Smooth muscle cell (in vitro differentiated cells): ENCODE measurements around the gene SPINT3. TPM values are rescaled to one million over a fixed set of nuclear protein-coding genes. Genes with fewer than 3 reads are reported as not detected.
"Not testable (repeated sequence)": the region's sequence is repeated elsewhere in the genome, so short reads cannot be mapped to it uniquely, and the experiment has no call there.

Source experiments
- DNase-seq: peaks from one replicate; lab custom pipeline; 2025; ENCODE audit not compliant: unreplicated experiment; lab: John Stamatoyannopoulos, UW
- H2AFZ ChIP-seq: fragments of 200-600 bp; sonication (generic); 2 replicates; pipeline ENCODE4 v1.6.0; 2016; ENCODE audit warnings: antibody characterized with exemption, low read depth, mild to moderate bottlenecking
- H3F3A ChIP-seq: fragments of 200-600 bp; sonication (generic); 2 replicates; pipeline ENCODE4 v1.6.0; 2017; ENCODE audit warnings: antibody characterized with exemption, low read depth
- H3K27ac ChIP-seq: fragments of 200-600 bp; sonication (generic); 2 replicates; pipeline ENCODE4 v1.5.1; 2016; ENCODE audit warnings: low read depth, mild to moderate bottlenecking
- H3K27me3 ChIP-seq: fragments of 200-600 bp; sonication (generic); 2 replicates; pipeline ENCODE4 v1.6.1; 2016; ENCODE audit warnings: low read depth, mild to moderate bottlenecking
- H3K36me3 ChIP-seq: fragments of 200-600 bp; sonication (generic); 2 replicates; pipeline ENCODE4 v1.5.1; 2016; ENCODE audit warnings: low read depth
- H3K4me1 ChIP-seq: fragments of 200-600 bp; sonication (generic); 2 replicates; pipeline ENCODE4 v1.5.1; 2016; ENCODE audit warnings: low read depth
- H3K4me2 ChIP-seq: fragments of 200-600 bp; sonication (generic); 2 replicates; pipeline ENCODE4 v1.6.0; 2016; ENCODE audit warnings: mild to moderate bottlenecking
- H3K4me3 ChIP-seq: fragments of 200-600 bp; sonication (generic); 2 replicates; pipeline ENCODE4 v1.5.1; 2016; ENCODE audit warnings: mild to moderate bottlenecking
- H3K79me2 ChIP-seq: fragments of 200-600 bp; sonication (generic); 2 replicates; pipeline ENCODE4 v1.6.0; 2016; ENCODE audit warnings: low read depth, mild to moderate bottlenecking
- H3K9ac ChIP-seq: fragments of 200-600 bp; sonication (generic); 2 replicates; pipeline ENCODE4 v1.6.0; 2016; ENCODE audit warnings: low read depth
- H3K9me3 ChIP-seq: fragments of 200-600 bp; sonication (generic); replicated peaks from 2 replicates; pipeline ENCODE4 v1.5.1; 2016; ENCODE audit warnings: low read depth
- H4K20me1 ChIP-seq: fragments of 200-600 bp; sonication (generic); 2 replicates; pipeline ENCODE4 v1.6.0; 2016; ENCODE audit warnings: low read depth
- WGBS: methylation state at CpG from one replicate; pipeline ENCODE4 v1.1.7; 2016; ENCODE audit warnings: low lambda C conversion rate; 5-methylcytosine and 5-hydroxymethylcytosine counted together
- polyA plus RNA-seq: library from polyadenylated mRNA; unstranded; fragments of >200 nt; fragmentation: Nextera tagmentation; extraction: Ambion mirVana; gene quantifications from 2 replicates; pipeline ENCODE4 v1.2.1, GENCODE V29; 2016
- total RNA-seq: library from RNA; depleted of rRNA; stranded (reverse); fragments of >200 nt; gene quantifications from 2 replicates; pipeline ENCODE4 v1.2.3, GENCODE V29; 2014
- TF ChIP-seq, protein P1 (sequence below): fragments of 200-600 bp; sonication (generic); IDR thresholded peaks from 2 replicates; pipeline ENCODE4 v1.5.1; 2017; ENCODE audit warnings: borderline replicate concordance, mild to moderate bottlenecking, antibody characterized with exemption; ENCODE audit not compliant: insufficient read depth, poor library complexity, severe bottlenecking

The SPINT3 gene
- total and polyA plus RNA-seq, 2 experiments from 2014 or later, result not detected

DNA sequence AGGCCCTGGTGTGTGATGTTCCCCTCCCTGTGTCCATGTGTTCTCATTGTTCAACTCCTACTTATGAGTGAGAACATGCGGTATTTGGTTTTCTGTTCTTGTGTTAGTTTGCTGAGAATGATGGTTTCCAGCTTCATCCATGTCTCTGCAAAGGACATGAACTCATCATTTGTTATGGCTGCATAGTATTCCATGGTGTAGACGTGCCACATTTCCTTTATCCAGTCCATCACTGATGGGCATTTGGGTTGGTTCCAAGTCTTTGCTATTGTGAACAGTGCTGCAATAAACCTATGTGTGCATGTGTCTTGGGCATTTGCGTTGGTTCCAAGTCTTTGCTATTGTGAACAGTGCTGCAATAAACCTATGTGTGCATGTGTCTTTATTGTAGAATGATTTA is 43.1 kb downstream of the SPINT3 start:
- H3K36me3 ChIP-seq, H3K79me2 ChIP-seq, H4K20me1 ChIP-seq, H3K27ac ChIP-seq, H3F3A ChIP-seq, H3K4me3 ChIP-seq, H3K4me2 ChIP-seq, DNase-seq, H2AFZ ChIP-seq, H3K9ac ChIP-seq, H3K9me3 ChIP-seq: not testable (repeated sequence)
- H3K4me1 ChIP-seq, result peaks cover 10% of the 10 kb centered on the region
- WGBS, result 93% methylated on average over 3 of the region's 3 CpGs
- H3K27me3 ChIP-seq, result peaks cover 16% of the 10 kb centered on the region

DNA sequence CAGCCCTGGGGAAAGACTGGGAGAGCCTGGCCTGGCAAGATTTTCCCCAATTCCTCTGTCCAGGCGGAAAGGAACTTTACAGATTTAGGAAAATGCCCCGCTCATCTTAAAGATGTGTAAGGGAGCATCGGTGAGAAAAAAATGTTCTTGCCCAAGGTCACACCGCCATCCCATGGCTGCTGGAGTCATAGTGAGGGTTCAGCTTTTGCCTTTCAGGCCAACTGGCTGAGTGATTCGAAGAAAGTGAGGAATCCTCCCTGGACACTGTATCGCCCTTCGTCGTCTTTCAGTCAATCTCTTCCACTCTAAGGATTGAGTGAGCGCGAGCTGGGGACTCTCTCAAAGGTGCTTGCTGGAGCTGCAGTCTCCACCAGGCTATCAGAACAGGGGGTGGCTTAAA is 44.5 kb downstream of the SPINT3 start:
- Histone ChIP-seq H2AFZ (peak overlapping the region; percentile 86), H3K9ac (peak overlapping the region; percentile 35), H3K27ac (no peak overlapping the region), H3K36me3 (no peaks in the 10 kb centered on the region), H3K4me1 (peaks cover 10% of the 10 kb centered on the region), H3K79me2 (no peaks in the 10 kb centered on the region), H4K20me1 (no peaks in the 10 kb centered on the region), H3K4me2 (peak overlapping the region; percentile 87), H3F3A (no peaks in the 10 kb centered on the region), H3K9me3 (no peaks in the 10 kb centered on the region), H3K27me3 (peaks cover 23% of the 10 kb centered on the region), H3K4me3 (peak overlapping the region; percentile 63)
- TF ChIP-seq, protein P1, sequence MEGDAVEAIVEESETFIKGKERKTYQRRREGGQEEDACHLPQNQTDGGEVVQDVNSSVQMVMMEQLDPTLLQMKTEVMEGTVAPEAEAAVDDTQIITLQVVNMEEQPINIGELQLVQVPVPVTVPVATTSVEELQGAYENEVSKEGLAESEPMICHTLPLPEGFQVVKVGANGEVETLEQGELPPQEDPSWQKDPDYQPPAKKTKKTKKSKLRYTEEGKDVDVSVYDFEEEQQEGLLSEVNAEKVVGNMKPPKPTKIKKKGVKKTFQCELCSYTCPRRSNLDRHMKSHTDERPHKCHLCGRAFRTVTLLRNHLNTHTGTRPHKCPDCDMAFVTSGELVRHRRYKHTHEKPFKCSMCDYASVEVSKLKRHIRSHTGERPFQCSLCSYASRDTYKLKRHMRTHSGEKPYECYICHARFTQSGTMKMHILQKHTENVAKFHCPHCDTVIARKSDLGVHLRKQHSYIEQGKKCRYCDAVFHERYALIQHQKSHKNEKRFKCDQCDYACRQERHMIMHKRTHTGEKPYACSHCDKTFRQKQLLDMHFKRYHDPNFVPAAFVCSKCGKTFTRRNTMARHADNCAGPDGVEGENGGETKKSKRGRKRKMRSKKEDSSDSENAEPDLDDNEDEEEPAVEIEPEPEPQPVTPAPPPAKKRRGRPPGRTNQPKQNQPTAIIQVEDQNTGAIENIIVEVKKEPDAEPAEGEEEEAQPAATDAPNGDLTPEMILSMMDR, result no peak
- WGBS, result 43% methylated on average over 10 of the region's 10 CpGs
- DNase-seq, result no peak

DNA sequence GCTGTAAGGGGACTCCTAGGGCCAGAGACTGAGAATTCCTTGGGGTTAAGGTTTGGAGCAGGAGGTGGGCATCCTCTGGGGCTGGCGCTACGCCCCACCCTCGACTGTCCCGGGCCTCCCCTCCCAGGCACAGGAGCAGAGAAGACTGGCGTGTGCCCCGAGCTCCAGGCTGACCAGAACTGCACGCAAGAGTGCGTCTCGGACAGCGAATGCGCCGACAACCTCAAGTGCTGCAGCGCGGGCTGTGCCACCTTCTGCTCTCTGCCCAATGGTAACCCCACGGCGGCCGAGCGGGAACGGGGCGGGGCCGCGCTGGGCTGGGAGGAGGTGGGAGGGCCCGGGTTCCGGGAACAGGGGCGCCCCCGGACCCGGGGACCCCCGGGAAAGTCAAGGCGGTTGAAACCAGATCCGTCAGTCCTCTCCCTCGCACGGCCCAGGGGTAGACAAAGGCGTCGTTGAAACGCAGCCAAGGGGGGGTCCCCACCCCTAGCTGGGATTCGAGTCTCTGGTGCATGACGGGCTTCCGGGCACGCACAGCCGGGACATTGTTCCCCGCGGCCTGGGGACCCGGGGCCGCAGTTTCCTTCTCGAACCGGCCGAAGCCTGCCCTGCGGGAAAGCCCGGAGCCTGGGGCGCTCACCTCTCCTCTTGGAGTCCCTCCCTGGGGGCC is 45.0 kb downstream of the SPINT3 start:
- WGBS, result 1% methylated on average over 36 of the region's 50 CpGs
- DNase-seq, result peak; percentile 20

DNA sequence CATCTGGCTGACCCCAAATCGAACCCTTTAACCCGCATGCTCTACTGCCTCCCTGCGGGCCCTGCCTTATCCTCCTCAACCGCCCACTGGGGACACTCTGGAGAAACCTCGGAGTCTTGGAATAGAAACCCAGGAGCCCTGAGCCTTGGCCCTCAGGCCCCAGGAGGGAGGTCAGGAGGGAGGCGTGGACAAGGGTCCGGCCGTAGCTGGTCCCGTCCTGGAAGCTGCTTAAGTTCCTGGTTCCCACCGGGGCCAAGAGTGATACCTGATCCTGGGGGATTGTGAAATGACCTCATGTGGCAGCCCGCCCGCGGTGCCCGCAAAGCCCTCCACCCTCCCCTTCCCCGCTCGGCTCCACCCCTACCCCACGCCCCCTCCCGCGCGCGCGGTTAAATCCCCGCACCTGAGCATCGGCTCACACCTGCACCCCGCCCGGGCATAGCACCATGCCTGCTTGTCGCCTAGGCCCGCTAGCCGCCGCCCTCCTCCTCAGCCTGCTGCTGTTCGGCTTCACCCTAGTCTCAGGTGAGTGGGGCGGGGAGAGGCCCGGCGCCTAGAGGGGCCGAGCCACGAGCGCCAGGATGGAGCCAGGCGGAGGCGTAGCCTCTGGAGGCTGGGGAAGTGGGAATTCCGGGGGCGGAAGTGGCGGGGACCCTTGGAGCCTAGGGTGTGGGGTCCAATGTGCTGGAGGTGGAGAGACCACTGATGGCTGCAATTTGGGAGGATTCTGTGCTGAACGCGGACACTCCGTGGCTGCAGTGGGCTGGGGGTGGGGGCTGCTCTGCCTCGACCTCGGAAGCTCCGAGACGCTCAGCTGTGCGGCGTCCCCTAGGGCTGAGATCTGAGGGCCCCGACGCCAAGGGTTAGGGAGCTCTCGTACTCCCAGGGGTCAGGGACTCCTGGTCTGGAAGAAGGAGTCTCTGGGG is 45.8 kb downstream of the SPINT3 start, which contains the start of gene WFDC2:
Gene WFDC2 (plus strand): TSS at position 418 of the 926 bp plus-strand sequence. CDS start 29 bp downstream, at position 447.
- no peak within 1 kb of the TSS for H3K27ac ChIP-seq
- H2AFZ ChIP-seq, result peak within 1 kb of the TSS; percentile 86
- peak within 1 kb of the TSS; percentile 35 for H3K9ac ChIP-seq
- H4K20me1 ChIP-seq, result no peaks in the 10 kb centered on the region
- no peaks in the 10 kb centered on the region for H3K9me3 ChIP-seq
- H3K4me3 ChIP-seq, result peak within 1 kb of the TSS; percentile 63
- TF ChIP-seq, protein P1, result no peak
- H3K4me2 ChIP-seq, result peak within 1 kb of the TSS; percentile 87
- H3F3A ChIP-seq, result no peaks in the 10 kb centered on the region
- H3K79me2 ChIP-seq, result no peaks in the 10 kb centered on the region
- H3K4me1 ChIP-seq, result peaks cover 10% of the 10 kb centered on the region
- WGBS, result 5% methylated on average over 41 of the region's 54 CpGs
- H3K27me3 ChIP-seq, result peaks cover 34% of the 10 kb centered on the region
- H3K36me3 ChIP-seq, result no peaks in the 10 kb centered on the region
- DNase-seq, result no peak

More for the DNA sequence above, 45.0 kb downstream of the SPINT3 start:
- no peaks in the 10 kb centered on the region for H4K20me1 ChIP-seq
- TF ChIP-seq, protein P1, result no peak
- no peaks in the 10 kb centered on the region for H3K79me2 ChIP-seq
- H3K4me3 ChIP-seq, result peak overlapping the region; percentile 63
- peaks cover 26% of the 10 kb centered on the region for H3K27me3 ChIP-seq
- no peaks in the 10 kb centered on the region for H3K36me3 ChIP-seq
- peak overlapping the region; percentile 87 for H3K4me2 ChIP-seq
- H3K4me1 ChIP-seq, result peaks cover 10% of the 10 kb centered on the region
- H2AFZ ChIP-seq, result peak overlapping the region; percentile 86
- no peaks in the 10 kb centered on the region for H3F3A ChIP-seq
- peak overlapping the region; percentile 35 for H3K9ac ChIP-seq
- no peak overlapping the region for H3K27ac ChIP-seq
- H3K9me3 ChIP-seq, result no peaks in the 10 kb centered on the region
